Right lobe of liver (tissue), 6 donors: ENCODE data around the gene THBS3. TPM values are rescaled to one million over a fixed set of nuclear protein-coding genes. Genes with fewer than 3 reads are reported as not detected.
"Not testable (repeated sequence)": the region's sequence is repeated elsewhere in the genome, so short reads cannot be mapped to it uniquely, and the experiment has no call there.

Source experiments
- ATAC-seq, 4 donors: fragments of 200-7000 bp; cut with Tn5 transposase; one replicate each; pipeline ENCODE4 v1.9.1; 2020; ENCODE audit warnings: mild to moderate bottlenecking in 4 of 4, moderate library complexity in 4 of 4
- DNase-seq, 3 donors: peaks; one replicate each; pipeline ENCODE4 v3.0.0-alpha.2; 2020
- H3K27ac ChIP-seq, 3 donors: fragments of 200-600 bp; one replicate each; pipeline ENCODE4 v1.8.0; 2022
- H3K27me3 ChIP-seq, 2 donors: fragments of 200-600 bp; one replicate each; pipeline ENCODE4 v1.8.0; 2022
- H3K36me3 ChIP-seq, 4 donors: fragments of 200-600 bp; sonication (generic) in 1 of 4; one replicate each; pipeline versions ENCODE4 v1.5.1 to v1.8.0; 2017 to 2022; ENCODE audit warnings: control low read depth in 1 of 4
- H3K4me1 ChIP-seq, 4 donors: fragments of 200-600 bp; sonication (generic) in 1 of 4; one replicate each; pipeline versions ENCODE4 v1.5.1 to v1.8.0; 2017 to 2022; ENCODE audit warnings: control low read depth in 1 of 4
- H3K4me3 ChIP-seq, 3 donors: fragments of 200-600 bp; one replicate each; pipeline ENCODE4 v1.8.0; 2022
- H3K9me3 ChIP-seq, 4 donors: fragments of 200-600 bp; sonication (generic) in 1 of 4; one replicate each; pipeline versions ENCODE4 v1.5.1 to v1.8.0; 2017 to 2022; ENCODE audit warnings: control low read depth in 1 of 4
- CTCF ChIP-seq, 4 donors: fragments of 200-600 bp in 3 of 4; fragments of 450-650 bp in 1 of 4; IDR thresholded peaks; one replicate each; pipeline versions ENCODE4 v1.5.1 to v1.8.0; 2016 to 2022; ENCODE audit warnings: antibody characterized with exemption in 4 of 4, mild to moderate bottlenecking in 2 of 4
- POLR2A ChIP-seq: fragments of 450-650 bp; IDR thresholded peaks from one replicate; pipeline ENCODE4 v1.6.1; 2017; ENCODE audit warnings: antibody characterized with exemption, mild to moderate bottlenecking
- WGBS: methylation state at CpG from one replicate; pipeline ENCODE4 v1.1.6; 2018; ENCODE audit warnings: low coverage, low lambda C conversion rate; ENCODE audit not compliant: insufficient coverage; ENCODE audit errors: missing lambda C conversion rate; 5-methylcytosine and 5-hydroxymethylcytosine counted together
- intact Hi-C, 2 donors: fragments of 100-400 bp; cut with DNase I; formaldehyde crosslinking; loops; one replicate each; pipeline versions ENCODE4 v1.11.2 to v1.14.1; 2022
- total RNA-seq, 6 experiments: library from RNA; depleted of rRNA in 2 of 6; stranded (reverse); fragments of >200 nt in 2 of 6; fragmentation: NEBNext Ultra II Directional in 3 of 6; extraction: Animal tissue kit (Norgen Biotek cat#: 25700) in 3 of 6; gene quantifications; one replicate each; pipeline versions ENCODE4 v1.1.0 to v1.2.4, GENCODE V29; 2016 to 2023
- donor health status: DM: no; HTN: yes; CAD: no.
- donor health status: DM: no; HTN: no; CAD: no.
- donor health status: DM: no; HTN: no; CAD: no.
- donor health status: DM: no; HTN: yes; CAD: no.
- donor health status: DM: no; HTN: yes; CAD: no.

THBS3 gene
- total RNA-seq, 6 experiments from 2014 or later, result 4.0 to 14.4 (median 10.5) TPM

DNA sequence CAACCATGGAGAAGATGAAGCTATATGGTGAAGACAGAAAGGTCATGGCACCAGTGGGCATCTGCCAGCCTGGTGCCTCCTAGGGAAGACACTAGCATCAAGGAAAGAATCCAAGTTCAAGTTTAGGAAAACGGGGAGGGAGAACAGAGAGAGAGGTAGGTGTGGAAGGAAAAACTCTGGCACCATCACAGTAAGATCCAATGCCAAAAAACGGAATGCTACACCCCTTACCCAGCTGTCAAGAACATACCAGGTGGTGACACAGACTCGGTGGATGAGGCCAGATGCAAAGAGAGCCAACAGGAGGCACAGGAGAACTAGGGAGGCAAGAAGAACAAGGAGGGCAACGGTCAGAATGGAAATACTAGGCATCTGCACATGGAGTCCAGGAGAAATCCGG is 38.2 kb downstream of the THBS3 start:
- WGBS, result 69% methylated on average over 5 of the region's 5 CpGs
- Histone ChIP-seq H3K27me3 (no peaks in the 10 kb centered on the region), H3K36me3 (peaks cover 0 to 10% (median 5%) of the 10 kb centered on the region in 4 donors), H3K27ac (no peak overlapping the region), H3K4me3 (no peak overlapping the region), H3K4me1 (peaks cover 0 to 7% (median 2%) of the 10 kb centered on the region in 4 donors), H3K9me3 (no peaks in the 10 kb centered on the region)
- intact Hi-C loops, result loop anchor here (5.0 kb wide), 1 partner anchor 77 kb away; no protein-coding TSS in a partner anchor
- no peak for ATAC-seq
- TF ChIP-seq POLR2A, result no peak
- TF ChIP-seq CTCF (IDR thresholded peaks at IDR 0.05), result no peak
- no peak for DNase-seq

DNA sequence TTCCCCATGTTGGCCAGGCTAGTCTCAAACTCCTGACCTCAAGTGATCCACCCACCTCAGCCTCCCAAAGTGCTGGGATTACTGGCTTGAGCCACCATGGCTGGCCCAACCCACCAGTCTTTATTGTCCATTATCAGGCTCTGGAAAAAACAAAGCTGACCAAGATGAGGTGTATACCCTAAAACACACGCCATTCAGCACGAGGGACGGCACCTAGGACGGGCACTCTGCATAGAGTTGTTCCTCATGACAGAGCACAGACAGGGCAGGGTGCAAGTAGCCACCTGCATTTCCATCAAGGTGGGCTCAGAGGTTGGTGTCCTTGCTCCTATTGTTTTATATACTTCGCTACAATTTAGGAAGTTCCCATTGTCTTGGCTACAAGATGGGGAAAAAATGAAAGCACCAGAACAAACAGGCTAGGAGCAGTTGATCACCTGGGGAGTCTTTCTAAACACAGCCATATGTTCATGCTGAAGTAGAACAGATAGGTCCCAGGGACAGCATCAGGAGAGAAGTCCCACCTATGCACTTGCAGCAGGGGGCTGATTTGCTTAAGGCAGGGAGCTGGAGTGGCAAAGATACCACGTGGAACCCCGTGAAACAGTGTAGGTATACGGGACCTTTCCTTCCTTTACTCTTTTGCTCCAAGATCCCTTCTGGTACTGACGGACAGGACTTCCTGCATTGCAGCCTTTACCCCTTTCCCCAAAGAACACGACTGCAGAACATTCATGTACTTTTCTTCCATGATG is 39.1 kb downstream of the THBS3 start:
- intact Hi-C loops, result loop anchor here (5.0 kb wide), 1 partner anchor 76 kb away; no protein-coding TSS in a partner anchor
- Histone ChIP-seq H3K9me3 (no peaks in the 10 kb centered on the region), H3K27ac (no peak overlapping the region), H3K36me3 (peaks cover 0 to 10% (median 5%) of the 10 kb centered on the region in 4 donors), H3K4me1 (peaks cover 0 to 7% (median 2%) of the 10 kb centered on the region in 4 donors), H3K27me3 (no peaks in the 10 kb centered on the region), H3K4me3 (no peak overlapping the region)
- 72% methylated on average over 3 of the region's 10 CpGs for WGBS
- no peak for ATAC-seq
- TF ChIP-seq POLR2A, result no peak
- no peak for TF ChIP-seq CTCF (IDR thresholded peaks at IDR 0.05)
- DNase-seq, result no peak

DNA sequence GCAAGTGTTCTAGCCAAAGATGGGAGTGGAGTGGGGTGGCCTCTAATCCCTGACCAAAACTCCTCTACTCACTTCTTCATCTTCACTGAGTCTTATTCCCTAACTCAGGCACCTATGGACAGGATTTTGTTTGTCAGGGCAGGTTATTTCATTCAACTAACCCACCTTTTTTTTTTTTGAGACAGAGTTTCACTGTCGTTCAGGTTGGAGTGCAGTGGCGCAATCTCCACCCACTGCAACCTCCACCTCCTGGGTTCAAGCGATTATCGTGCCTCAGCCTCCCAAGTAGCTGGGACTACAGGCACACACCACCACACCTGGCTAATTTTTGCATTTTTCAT is 39.6 kb downstream of the THBS3 start:
- intact Hi-C loops, result loop anchor here (5.0 kb wide), 1 partner anchor 76 kb away; no protein-coding TSS in a partner anchor
- not testable (repeated sequence) for H3K9me3 ChIP-seq, DNase-seq, H3K4me3 ChIP-seq, H3K27me3 ChIP-seq, ATAC-seq, H3K4me1 ChIP-seq, H3K27ac ChIP-seq, H3K36me3 ChIP-seq
- WGBS, result 15% methylated on average over 4 of the region's 4 CpGs

GRCh38 chr1:155167166-155168104 is 40.3 kb downstream of the THBS3 start:
- ATAC-seq (peak; percentile 86 to 90 (median 88)), DNase-seq (peak; percentile 89 to 91 (median 90))
- intact Hi-C loops, result loop anchor here (5.0 kb wide), 1 partner anchor 75 kb away; no protein-coding TSS in a partner anchor
- Histone ChIP-seq H3K27ac (peak overlapping the region in 1 of 3 donors; percentile 36), H3K27me3 (no peaks in the 10 kb centered on the region), H3K4me3 (peak overlapping the region in 1 of 3 donors; percentile 10), H3K9me3 (no peaks in the 10 kb centered on the region), H3K36me3 (peaks cover 0 to 10% (median 5%) of the 10 kb centered on the region in 4 donors), H3K4me1 (peaks cover 0 to 6% (median 2%) of the 10 kb centered on the region in 4 donors)
- TF ChIP-seq POLR2A (no peak), CTCF (IDR thresholded peaks at IDR 0.05) (peak; percentile 86 to 91 (median 86))
- WGBS, result 2% methylated on average over 21 of the region's 28 CpGs
